ENCODE results near the gene TYW1.
"Not testable (repeated sequence)": the region's sequence is repeated elsewhere in the genome, so short reads cannot be mapped to it uniquely, and the experiment has no call there.

The TYW1 gene

DNA sequence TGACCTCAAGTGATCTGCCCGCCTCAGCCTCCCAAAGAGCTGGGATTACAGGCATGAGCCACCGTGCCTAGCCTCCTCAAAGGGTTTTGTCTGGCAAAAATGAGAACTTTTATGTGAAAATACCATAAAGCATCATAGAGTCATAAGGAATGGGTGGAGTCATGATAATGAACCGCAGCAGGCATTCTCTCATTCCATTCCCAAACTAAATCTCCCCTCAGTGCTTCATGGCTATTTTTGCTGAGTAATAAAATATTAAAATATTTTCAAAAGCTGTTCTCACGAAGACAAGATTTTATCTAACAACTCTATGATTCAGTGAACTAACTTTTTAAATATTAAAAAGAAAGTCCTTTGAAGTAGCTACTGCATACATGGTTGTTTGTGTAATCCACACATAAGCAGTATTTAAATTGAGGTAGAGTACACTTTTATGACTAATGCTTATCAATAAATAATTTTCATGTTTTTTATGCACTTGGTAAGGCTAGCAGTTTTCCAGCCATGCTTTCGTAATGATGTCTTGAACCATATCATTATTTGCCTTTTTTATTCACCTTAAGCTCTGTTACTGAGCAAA is 195.6 kb downstream of the TYW1 start:
- DNase-seq = not testable (repeated sequence)

DNA sequence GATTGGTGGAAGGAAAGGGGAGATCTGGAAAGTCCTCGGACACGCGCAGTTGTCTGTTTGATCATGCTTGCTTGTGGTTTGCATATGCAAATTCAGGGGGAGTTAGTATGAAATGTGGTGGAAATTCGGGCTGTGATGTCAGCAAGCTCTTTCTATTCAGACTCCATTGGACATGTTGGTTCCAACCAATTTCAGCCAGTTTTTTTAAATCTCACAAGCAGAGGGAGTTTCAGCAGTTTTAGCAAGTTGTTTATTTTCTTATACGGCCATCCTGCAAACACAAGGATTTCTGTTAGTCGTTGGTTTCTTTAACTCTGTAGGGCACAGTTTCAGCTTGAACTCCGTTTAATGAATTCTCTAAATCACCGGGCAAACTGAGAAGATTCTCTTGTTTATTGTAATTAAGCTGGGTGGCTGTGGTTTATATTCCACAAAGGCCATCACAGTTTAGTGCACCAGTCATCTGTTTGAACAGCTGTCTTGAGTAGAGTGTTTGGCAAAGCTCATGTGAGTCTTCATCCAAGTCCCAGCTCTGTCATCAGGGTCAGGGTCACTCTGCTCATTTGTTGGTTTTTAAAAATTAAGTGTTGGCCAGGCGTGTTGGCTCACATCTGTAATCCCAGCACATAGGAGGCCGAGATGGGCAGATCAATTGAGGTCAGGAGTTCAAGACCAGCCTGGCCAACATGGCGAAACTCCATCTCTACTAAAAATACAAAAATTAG is 196.4 kb downstream of the TYW1 start:
- DNase-seq = peak; percentile 36

DNA sequence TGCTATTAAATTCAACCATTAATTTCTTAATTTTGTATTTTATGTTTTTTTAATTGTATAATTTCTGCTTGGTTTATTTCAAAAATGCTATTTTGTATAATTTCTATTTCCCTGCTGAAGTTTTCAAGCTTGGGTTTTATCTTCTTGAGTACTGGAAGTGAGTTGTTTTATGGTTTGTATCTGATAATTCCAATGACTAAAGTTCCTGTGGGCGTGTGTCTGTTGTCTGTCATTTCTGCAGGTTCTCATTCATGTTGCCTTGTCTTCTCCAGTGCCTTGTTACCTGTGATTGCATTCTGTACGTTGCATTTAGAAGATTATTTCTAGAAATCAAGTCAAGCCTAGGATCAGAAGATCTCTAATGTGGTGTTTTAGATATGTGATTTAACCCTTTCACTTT is 199.5 kb downstream of the TYW1 start:
- DNase-seq = not testable (repeated sequence)

GRCh38 chr7:67198865-67199526 is 202.4 kb downstream of the TYW1 start:
- not testable (repeated sequence) for DNase-seq

DNA sequence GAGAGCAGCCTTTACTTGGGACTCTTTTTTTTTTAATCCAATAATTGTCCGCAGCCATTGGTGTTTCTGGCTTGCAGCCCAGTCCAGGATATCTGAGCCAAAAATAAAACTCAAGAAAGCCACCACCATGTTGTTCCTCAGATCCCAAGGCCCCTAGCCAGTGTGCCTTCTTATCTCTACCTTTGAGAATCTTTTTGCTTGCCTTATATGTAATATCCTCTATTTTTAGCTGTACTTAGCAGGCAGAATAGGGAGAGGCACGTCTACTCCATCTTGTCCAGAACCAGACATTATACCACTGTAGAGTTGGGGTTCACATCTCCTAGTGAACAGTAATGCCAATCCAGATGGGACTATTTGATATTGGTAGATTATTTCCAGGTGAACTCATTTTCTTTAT is 209.1 kb downstream of the TYW1 start:
- DNase-seq = not testable (repeated sequence)

DNA sequence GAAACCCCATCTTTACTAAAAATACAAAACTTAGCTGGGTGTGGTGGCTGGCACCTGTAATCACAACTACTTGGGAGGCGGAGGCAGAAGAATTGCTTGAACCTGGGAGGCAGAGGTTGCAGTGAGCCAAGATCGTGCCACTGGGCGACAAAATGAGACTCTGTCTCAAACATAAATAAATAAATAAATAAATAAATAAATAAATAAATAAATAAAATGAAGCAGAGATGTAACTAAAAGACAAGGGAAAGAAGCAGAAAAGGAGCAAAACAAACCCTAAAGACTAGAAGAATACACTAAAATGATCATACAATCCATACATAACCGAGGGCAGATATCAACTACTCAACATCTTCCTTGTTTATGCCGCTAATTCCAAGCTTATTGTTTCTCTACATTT is 209.8 kb downstream of the TYW1 start:
- DNase-seq = no peak

- not testable (repeated sequence) for DNase-seq
Observed at GRCh38 chr7:67208656-67209055, 212.0 kb downstream of the TYW1 start.

DNA sequence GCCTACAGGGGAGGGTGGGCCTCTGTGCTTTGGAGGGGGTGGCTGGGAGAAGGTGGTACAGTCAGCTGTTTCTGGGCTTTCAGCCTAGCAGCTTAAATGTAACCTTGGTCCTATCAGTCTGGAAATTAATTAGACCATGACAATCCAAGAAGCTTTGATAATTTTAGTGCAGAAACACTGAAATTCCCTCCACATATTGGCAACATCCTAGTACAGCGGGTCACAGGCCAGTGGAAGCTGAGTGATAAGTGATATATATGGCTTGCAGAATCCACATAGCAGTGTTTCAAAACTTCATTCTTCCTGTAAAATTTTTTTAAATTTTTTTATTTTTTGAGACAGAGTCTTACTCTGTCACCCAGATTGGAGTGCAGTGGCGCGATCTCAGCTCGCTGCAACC is 212.6 kb downstream of the TYW1 start:
- no peak for DNase-seq

GRCh38 chr7:67210567-67210966 is 213.9 kb downstream of the TYW1 start:
- no peak for DNase-seq

DNA sequence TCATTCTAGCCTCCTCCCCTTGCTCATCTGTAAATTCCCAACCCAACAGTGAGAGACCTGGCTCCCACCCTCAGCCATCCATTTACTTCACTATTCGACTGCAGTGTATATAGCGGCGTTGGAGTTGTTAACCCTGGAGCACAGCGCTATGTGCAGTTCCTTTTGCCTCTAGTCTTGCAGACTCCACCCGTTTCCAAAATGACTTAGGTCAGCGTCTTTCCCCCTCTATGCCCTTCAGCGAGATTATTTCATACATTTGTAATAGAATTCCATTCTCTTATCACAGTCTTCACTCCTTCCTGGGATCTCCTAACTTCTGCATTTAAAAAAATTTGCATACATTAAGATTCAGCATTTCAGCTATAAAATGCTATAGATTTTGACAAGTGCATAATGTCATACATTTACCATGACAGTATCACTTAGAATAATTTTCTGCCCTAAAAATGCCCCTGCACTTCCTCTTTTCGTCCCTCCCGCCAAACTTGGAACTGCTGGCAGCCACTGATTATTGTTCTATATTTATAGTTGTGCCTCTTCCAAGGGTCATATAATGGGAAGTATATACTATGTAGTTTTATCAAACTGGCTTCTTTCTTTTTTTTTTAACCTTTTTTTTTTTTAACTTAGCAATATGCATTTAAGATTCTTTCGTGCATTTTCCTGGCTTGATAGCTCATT is 215.2 kb downstream of the TYW1 start:
- DNase-seq = not testable (repeated sequence)

GRCh38 chr7:67213038-67213437 is 216.4 kb downstream of the TYW1 start:
- not testable (repeated sequence) for DNase-seq

GRCh38 chr7:67223551-67223950 is 226.9 kb downstream of the TYW1 start:
- not testable (repeated sequence) for DNase-seq

DNA sequence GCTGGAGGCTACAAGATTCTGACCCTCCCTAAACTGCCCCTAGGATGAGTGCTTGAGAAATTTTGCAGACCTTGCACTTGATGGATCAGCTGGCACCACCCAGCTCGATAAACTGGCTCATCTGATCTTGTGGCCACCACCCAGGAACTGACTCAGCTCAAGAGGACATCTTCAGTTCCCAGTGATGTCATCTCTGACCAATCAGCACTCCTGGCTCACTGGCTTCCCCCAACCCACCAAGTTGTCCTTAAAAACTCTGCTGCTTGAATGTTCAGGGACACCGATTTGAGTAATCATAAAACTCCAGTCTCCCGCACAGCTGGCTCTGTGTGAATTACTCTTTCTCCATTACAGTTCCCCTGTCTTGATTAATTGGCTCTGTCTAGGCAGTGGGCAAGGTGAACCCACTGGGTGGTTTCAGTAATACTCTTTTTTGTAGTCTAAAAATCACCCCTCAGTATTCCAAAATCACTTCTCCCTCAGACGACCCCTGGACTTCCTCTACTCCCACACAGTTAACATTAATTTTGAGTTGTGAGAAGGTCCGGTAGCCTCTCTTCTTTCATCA is 229.8 kb downstream of the TYW1 start:
- not testable (repeated sequence) for DNase-seq

- DNase-seq = not testable (repeated sequence)
Observed at GRCh38 chr7:67226967-67227366, 230.3 kb downstream of the TYW1 start.

DNA sequence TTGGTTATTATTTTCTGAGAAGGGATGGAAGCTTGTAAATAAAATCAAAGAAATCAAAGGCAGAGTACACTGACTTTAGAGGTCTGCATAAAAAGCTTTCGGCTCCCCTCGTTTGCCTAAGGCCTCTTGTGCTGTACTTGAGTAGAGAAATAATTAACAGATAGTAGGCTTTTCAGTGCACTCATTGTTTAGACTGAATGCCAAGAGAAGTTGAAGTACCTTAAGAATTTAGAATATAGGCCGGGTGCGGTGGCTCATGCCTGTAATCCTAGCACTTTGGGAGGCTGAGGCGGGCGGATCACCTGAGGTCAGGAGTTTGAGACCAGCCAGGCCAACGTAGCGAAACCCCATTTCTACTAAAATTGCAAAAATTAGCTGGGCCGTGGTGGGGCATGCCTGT is 232.4 kb downstream of the TYW1 start:
- not testable (repeated sequence) for DNase-seq

DNA sequence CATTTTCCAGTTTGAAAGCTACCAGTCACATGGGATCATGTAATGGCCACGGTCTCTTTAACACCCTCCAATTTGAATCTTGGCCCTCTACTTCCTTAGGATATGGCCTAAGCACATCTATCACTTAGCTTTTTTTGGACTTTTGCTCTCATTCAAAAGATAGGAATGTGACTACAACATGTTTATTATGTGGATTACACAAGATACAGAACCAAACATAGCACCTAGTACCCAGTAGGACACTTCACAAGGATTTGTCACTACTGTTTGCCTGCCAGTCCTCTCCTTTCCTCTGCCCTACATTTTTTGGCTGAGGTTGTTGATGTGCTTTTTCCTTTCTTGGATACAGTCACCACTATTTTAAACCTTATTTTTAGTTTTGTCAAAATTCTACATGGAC is 233.4 kb downstream of the TYW1 start:
- not testable (repeated sequence) for DNase-seq

DNA sequence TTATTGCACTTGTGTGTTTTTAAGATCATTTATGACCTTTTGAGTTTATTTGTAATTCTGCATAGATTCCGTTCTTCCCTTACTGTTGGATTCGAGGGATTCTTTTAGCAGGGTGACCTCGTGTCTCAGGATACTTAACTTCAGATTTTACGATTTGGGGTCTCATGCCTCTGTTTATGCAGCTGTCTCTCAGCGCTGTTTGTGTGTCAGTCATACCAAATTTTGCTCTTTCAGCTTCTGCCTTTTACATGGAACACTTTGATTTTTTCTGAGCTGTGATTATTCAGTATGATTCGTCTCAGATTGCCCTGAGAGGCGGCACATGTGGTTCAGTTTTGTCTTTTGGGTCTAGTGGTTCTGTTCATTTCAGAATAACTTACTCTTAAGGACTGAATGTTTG is 236.9 kb downstream of the TYW1 start:
- not testable (repeated sequence) for DNase-seq

DNA sequence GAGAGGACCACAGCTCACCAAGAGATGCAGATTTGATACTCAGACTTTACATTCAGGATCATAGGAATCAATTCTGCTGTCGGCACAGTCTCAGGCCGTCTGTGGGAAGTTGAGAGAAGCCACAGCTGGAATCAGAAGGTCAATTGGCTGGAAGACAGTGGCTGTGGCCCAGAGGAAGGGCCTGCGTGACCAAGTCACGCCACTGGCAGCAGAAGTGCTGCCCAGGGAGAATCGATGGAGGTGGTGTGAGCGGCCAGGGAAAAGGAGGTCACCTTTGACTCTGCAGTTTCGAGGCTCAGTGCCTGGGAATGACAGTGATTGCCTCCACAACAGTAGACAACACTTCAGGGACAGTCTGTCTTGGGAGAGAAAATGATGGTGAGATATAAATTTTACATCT is 239.6 kb downstream of the TYW1 start:
- DNase-seq = not testable (repeated sequence)

GRCh38 chr7:67242871-67243270 is 246.2 kb downstream of the TYW1 start:
- not testable (repeated sequence) for DNase-seq

DNA sequence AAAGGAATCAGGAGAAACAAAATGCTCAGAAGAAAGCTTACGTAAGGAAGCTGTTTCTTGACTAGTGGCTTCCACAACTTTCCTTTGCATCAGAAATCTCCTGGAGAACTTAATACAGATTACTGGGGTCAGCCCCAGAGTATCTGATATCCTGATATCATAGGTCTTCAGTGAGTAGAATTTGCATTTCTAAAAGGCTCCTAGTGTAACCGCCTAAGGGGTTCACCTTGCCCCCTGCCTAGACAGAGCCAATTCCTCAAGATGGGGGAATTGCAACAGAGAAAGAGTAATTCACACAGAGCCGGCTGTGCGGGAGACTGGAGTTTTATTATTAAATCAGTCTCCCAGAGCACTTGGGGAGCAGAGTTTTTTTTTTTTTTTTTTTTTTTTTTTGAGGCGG is 251.7 kb downstream of the TYW1 start:
- not testable (repeated sequence) for DNase-seq

- no peak for DNase-seq
Observed at GRCh38 chr7:67251986-67252558, 255.4 kb downstream of the TYW1 start.

DNA sequence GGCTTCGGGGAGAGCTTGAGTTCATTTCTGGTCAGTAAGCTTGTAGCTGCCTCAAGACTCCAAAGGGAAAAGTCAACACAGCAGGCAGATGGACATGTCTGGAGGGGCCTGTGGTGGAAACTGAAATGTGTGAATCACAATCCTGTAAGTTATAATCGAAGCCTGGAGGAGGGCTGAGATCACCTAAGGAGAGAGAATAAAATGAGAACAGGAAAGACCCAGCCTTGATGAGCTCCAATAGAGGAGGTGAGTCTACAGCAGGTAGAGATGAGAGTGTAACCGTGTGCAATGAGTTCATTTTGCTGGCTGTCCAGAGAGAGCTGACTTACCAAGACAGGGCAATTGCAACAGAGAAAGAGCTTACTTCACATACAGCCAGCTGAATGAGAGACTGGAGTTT is 258.4 kb downstream of the TYW1 start:
- DNase-seq = not testable (repeated sequence)

DNA sequence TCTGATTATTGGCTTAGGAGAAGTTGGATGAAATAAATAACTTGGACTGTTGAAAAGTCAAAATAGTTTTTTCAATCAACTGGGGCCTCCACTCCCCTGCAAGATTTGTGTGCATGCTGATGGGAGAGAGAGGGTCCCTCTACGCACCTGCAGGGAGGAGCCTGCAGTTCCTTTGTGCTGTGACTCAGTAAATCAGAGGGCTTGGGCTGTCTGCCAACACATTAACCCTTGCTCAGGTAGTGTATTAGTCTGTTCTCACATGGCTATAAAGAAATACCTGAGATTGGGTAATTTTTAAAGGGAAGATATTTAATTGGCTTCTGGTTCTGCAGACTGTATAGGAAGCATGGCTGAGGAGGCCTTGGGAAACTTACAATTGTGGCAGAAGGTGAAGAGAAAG is 261.1 kb downstream of the TYW1 start:
- DNase-seq = not testable (repeated sequence)

Measured in NCI-H1694 (cell line).